GM12892 (cell line): Measurements from ENCODE around the gene PEMT.

ENCODE experiments used
- POLR2AphosphoS5 ChIP-seq: IDR thresholded peaks from 2 replicates; pipeline ENCODE4 v1.6.1; 2011; ENCODE audit warnings: low read depth, low read length, control low read depth
- TAF1 ChIP-seq: IDR thresholded peaks from 2 replicates; pipeline ENCODE4 v1.6.1; 2011; ENCODE audit warnings: low read depth, mild to moderate bottlenecking, control low read depth, low read length, borderline replicate concordance

GRCh38 chr17:17626840-17627239, 35.3 kb upstream of the PEMT start:
- TF ChIP-seq TAF1 (no peak), POLR2AphosphoS5 (no peak)
